Chondrocyte (in vitro differentiated cells): ENCODE results near the gene PCDHA5. TPM values are rescaled to one million over a fixed set of nuclear protein-coding genes. Genes with fewer than 3 reads are reported as not detected.
"Not testable (repeated sequence)": the region's sequence is repeated elsewhere in the genome, so short reads cannot be mapped to it uniquely, and the experiment has no call there.

ENCODE experiments used
- DNase-seq: peaks from one replicate; pipeline ENCODE4 v3.0.0; 2021; ENCODE audit warnings: mixed read lengths, low spot score
- H3K27ac Mint-ChIP-seq: one replicate; pipeline ENCODE4 v1.8.0; 2021; ENCODE audit warnings: mild to moderate bottlenecking, moderate library complexity, mixed read lengths; ENCODE audit not compliant: unreplicated experiment
- H3K27me3 Mint-ChIP-seq: 2 replicates; pipeline ENCODE4 v1.8.0; 2021; ENCODE audit warnings: low read depth, mixed read lengths
- H3K36me3 Mint-ChIP-seq: 2 replicates; pipeline ENCODE4 v1.8.0; 2021; ENCODE audit warnings: low read depth, mixed read lengths
- H3K4me1 Mint-ChIP-seq: 2 replicates; pipeline ENCODE4 v1.8.0; 2021; ENCODE audit warnings: low read depth, mild to moderate bottlenecking, mixed read lengths
- H3K4me3 Mint-ChIP-seq: one replicate; pipeline ENCODE4 v1.8.0; 2021; ENCODE audit warnings: mild to moderate bottlenecking, moderate library complexity, mixed read lengths; ENCODE audit not compliant: unreplicated experiment
- H3K9me3 Mint-ChIP-seq: 2 replicates; pipeline ENCODE4 v1.8.0; 2021; ENCODE audit warnings: low read depth, mixed read lengths
- CTCF ChIP-seq: fragments of 200-600 bp; sonication (generic); IDR thresholded peaks from 2 replicates; pipeline ENCODE4 v1.5.0; 2021; ENCODE audit warnings: antibody characterized with exemption, mild to moderate bottlenecking, moderate library complexity
- total RNA-seq: library from RNA; stranded (reverse); gene quantifications from 3 replicates; pipeline ENCODE4 v1.2.1, GENCODE V29; 2021

Gene PCDHA5
- total RNA-seq, 1 donor from 2014 or later, result 0.32 TPM

- H3K36me3 Mint-ChIP-seq, result peaks cover 3% of the 10 kb centered on the region
These were observed 842 bp downstream of the PCDHA5 start for GRCh38 chr5:140822281-140822629.

DNA sequence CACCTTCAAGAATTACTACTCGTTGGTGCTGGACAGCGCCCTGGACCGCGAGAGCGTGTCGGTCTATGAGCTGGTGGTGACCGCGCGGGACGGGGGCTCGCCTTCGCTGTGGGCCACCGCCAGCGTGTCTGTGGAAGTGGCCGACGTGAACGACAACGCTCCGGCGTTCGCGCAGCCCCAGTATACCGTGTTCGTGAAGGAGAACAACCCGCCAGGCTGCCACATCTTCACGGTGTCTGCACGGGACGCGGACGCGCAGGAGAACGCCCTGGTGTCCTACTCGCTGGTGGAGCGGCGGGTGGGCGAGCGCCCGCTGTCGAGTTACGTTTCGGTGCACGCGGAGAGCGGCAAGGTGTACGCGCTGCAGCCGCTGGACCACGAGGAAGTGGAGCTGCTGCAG lies 1.6 kb downstream of the PCDHA5 start:
- H3K27me3 Mint-ChIP-seq, H3K4me3 Mint-ChIP-seq, H3K4me1 Mint-ChIP-seq, H3K36me3 Mint-ChIP-seq, H3K9me3 Mint-ChIP-seq, DNase-seq, H3K27ac Mint-ChIP-seq: not testable (repeated sequence)

More at GRCh38 chr5:140822281-140822629, 842 bp downstream of the PCDHA5 start:
- DNase-seq, result no peak
- no peak for TF ChIP-seq CTCF
- no peaks in the 10 kb centered on the region for H3K27me3 Mint-ChIP-seq
- H3K4me3 Mint-ChIP-seq, result no peak overlapping the region
- H3K4me1 Mint-ChIP-seq, result peaks cover 3% of the 10 kb centered on the region
- peaks cover 4% of the 10 kb centered on the region for H3K9me3 Mint-ChIP-seq
- H3K27ac Mint-ChIP-seq, result no peak overlapping the region

DNA sequence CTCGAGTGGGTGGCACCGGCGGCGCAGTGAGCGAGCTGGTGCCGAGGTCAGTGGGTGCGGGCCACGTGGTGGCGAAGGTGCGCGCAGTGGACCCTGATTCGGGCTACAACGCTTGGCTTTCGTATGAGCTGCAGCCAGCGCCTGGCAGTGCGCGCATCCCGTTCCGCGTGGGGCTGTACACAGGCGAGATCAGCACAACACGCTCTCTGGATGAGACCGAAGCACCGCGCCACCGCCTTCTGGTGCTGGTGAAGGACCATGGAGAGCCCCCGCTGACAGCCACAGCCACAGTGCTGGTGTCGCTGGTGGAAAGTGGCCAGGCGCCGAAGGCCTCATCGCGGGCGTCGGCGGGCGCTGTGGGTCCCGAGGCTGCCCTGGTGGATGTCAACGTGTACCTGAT lies 2.1 kb downstream of the PCDHA5 start:
- peaks cover 5% of the 10 kb centered on the region for H3K36me3 Mint-ChIP-seq
- H3K9me3 Mint-ChIP-seq, result peaks cover 5% of the 10 kb centered on the region
- DNase-seq, result no peak
- H3K27ac Mint-ChIP-seq, result no peak overlapping the region
- H3K4me3 Mint-ChIP-seq, result no peak overlapping the region
- TF ChIP-seq CTCF, result no peak
- no peaks in the 10 kb centered on the region for H3K27me3 Mint-ChIP-seq
- H3K4me1 Mint-ChIP-seq, result peaks cover 5% of the 10 kb centered on the region

DNA sequence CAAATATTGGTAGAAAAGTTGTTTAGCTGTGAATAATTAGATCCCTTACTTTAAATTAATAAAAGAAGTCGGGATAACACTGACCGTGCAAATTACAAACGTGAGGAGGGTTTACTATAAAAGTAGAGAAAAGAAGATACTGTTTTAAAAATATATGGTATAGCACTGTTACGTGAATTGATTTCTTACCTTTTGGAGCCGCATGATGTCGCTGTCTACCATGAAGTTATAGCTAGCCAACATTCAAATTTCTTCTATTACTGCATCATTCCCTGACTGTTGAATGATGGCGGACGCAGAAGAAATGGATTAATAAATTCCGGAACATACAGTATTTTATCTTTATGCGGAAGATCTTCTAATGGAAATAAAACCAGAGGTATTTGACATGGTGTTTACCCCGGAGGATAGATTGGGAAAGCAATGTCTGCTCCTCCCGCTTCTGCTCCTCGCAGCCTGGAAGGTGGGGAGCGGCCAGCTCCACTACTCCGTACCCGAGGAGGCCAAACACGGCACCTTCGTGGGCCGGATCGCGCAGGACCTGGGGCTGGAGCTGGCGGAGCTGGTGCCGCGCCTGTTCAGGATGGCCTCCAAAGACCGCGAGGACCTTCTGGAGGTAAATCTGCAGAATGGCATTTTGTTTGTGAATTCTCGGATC lies 6.4 kb downstream of the PCDHA5 start, which contains the start of gene PCDHA6:
TSS of gene PCDHA6 (plus strand) at position 257 of the 658 bp plus-strand sequence. CDS start at position 389, 132 bp downstream.
- peak within 1 kb of the TSS; percentile 85 for H3K27ac Mint-ChIP-seq
- H3K4me1 Mint-ChIP-seq, result peaks cover 19% of the 10 kb centered on the region
- H3K9me3 Mint-ChIP-seq, result peaks cover 16% of the 10 kb centered on the region
- H3K27me3 Mint-ChIP-seq, result no peaks in the 10 kb centered on the region
- peak; percentile 78 for TF ChIP-seq CTCF
- H3K4me3 Mint-ChIP-seq, result peak within 1 kb of the TSS; percentile 82
- H3K36me3 Mint-ChIP-seq, result peaks cover 10% of the 10 kb centered on the region
- DNase-seq, result no peak

DNA sequence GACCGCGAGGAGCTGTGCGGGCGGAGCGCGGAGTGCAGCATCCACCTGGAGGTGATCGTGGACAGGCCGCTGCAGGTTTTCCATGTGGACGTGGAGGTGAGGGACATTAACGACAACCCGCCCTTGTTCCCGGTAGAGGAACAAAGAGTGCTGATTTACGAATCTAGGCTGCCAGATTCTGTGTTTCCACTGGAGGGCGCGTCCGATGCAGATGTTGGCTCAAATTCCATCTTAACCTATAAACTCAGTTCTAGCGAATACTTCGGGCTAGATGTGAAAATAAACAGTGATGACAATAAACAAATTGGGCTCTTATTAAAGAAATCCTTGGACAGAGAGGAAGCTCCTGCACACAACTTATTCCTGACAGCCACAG lies 6.9 kb downstream of the PCDHA5 start:
- no peaks in the 10 kb centered on the region for H3K27me3 Mint-ChIP-seq
- no peak for DNase-seq
- peak; percentile 49 for TF ChIP-seq CTCF
- peaks cover 19% of the 10 kb centered on the region for H3K4me1 Mint-ChIP-seq
- H3K36me3 Mint-ChIP-seq, result peaks cover 14% of the 10 kb centered on the region
- H3K4me3 Mint-ChIP-seq, result peak overlapping the region; percentile 82
- H3K9me3 Mint-ChIP-seq, result peaks cover 19% of the 10 kb centered on the region
- H3K27ac Mint-ChIP-seq, result peak overlapping the region; percentile 85

DNA sequence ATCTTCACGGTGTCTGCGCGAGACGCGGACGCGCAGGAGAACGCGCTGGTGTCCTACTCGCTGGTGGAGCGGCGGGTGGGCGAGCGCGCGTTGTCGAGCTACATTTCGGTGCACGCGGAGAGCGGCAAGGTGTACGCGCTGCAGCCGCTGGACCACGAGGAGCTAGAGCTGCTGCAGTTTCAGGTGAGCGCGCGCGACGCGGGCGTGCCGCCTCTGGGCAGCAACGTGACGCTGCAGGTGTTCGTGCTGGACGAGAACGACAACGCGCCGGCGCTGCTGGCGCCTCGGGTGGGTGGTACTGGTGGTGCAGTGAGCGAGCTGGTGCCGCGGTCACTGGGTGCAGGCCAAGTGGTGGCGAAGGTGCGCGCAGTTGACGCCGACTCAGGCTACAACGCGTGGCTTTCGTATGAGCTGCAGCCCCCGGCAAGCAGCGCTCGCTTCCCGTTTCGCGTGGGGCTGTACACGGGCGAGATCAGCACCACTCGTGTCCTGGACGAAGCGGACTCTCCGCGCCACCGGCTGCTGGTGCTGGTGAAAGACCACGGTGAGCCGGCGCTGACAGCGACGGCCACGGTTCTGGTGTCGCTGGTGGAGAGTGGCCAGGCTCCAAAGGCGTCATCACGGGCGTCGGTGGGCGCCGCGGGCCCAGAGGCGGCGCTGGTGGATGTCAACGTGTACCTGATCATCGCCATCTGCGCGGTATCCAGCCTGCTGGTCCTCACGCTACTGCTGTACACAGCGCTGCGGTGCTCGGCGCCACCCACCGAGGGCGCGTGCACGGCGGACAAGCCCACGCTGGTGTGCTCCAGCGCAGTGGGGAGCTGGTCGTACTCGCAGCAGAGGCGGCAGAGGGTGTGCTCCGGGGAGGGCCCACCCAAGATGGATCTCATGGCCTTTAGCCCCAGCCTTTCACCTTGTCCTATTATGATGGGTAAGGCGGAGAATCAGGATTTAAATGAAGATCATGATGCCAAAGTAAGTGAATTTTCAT lies 8.4 kb downstream of the PCDHA5 start:
- peaks cover 21% of the 10 kb centered on the region for H3K36me3 Mint-ChIP-seq
- not testable (repeated sequence) for H3K4me3 Mint-ChIP-seq, DNase-seq, H3K27me3 Mint-ChIP-seq, H3K27ac Mint-ChIP-seq
- H3K9me3 Mint-ChIP-seq, result peaks cover 21% of the 10 kb centered on the region
- peaks cover 19% of the 10 kb centered on the region for H3K4me1 Mint-ChIP-seq
